Activated T-cell treated with anti-CD3 and anti-CD28 coated beads, Interleukin-2, amount 50 U/mL, for 24 hours (primary cell): Measurements from ENCODE around the gene PIGV.

Source experiments
- DNase-seq: peaks from one replicate; pipeline ENCODE4 v3.0.0-alpha.2; 2020
- H3K27ac Mint-ChIP-seq: 2 replicates; pipeline ENCODE4 v1.8.0; 2020; ENCODE audit warnings: mild to moderate bottlenecking, mixed read lengths
- H3K27me3 Mint-ChIP-seq: 2 replicates; pipeline ENCODE4 v1.8.0; 2020; ENCODE audit warnings: mixed read lengths
- H3K36me3 Mint-ChIP-seq: 2 replicates; pipeline ENCODE4 v1.8.0; 2020; ENCODE audit warnings: low read depth, mixed read lengths
- H3K4me1 Mint-ChIP-seq: 2 replicates; pipeline ENCODE4 v1.8.0; 2020; ENCODE audit warnings: low read depth, mixed read lengths
- H3K4me3 Mint-ChIP-seq: 2 replicates; pipeline ENCODE4 v1.8.0; 2020; ENCODE audit warnings: mild to moderate bottlenecking, moderate library complexity, mixed read lengths
- H3K9me3 Mint-ChIP-seq: 2 replicates; pipeline ENCODE4 v1.8.0; 2020; ENCODE audit warnings: mixed read lengths

The PIGV gene

DNA sequence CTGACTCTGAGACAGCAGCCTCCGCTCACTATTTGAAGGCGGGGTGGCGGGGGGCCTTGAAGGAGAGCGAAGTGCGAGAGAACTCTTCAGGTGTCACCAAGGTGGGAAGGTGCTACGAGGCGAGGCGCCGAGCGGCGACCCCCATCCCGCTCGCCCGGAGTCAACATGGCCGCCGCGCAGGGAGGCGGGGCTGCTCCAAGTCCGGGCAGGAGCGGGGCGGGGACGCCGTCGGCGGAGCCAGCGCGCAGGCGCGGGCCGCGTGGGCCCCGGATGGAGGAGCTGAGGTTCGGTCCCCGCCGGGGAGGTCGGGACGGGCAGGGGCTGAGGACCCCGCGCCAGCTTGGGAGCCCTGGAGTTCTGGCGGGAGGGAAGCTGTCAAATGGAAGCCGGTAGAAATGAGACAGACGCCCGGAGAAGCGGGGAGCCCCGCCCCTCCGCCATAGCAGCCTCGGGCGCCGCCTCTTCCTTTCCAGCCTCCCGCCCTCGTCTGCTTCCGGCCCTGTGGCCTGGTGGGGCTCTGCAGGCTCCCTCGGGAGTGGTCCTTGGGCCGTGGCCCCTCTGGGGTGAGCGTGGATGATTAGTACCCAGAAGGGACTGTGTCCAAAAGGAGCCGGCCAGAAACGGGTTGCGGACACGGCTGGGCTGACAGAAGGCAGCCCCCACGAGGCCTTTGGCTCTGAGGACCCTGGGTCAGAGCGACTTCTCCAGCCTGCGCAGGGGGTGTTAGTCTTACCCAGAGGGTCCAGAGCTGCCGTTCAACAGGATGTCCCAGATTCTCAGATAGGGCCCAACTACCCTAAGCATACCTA, at the start of gene PIGV:
Gene PIGV (plus strand): TSS at position 245 of the 809 bp plus-strand sequence. CDS start 2,866 bp downstream, outside the sequence.
- H3K4me3 Mint-ChIP-seq = peak within 1 kb of the TSS; percentile 82
- H3K9me3 Mint-ChIP-seq = no peaks in the 10 kb centered on the region
- no peaks in the 10 kb centered on the region for H3K27me3 Mint-ChIP-seq
- H3K36me3 Mint-ChIP-seq = peaks cover 49% of the 10 kb centered on the region
- peak; percentile 95 for DNase-seq
- peak within 1 kb of the TSS; percentile 96 for H3K27ac Mint-ChIP-seq
- H3K4me1 Mint-ChIP-seq = peaks cover 81% of the 10 kb centered on the region

GRCh38 chr1:26739329-26739914, 48.3 kb upstream of the PIGV start:
- Mint-ChIP-seq H3K9me3 (no peaks in the 10 kb centered on the region), H3K27me3 (no peaks in the 10 kb centered on the region), H3K4me3 (peak overlapping the region; percentile 44), H3K36me3 (peaks cover 91% of the 10 kb centered on the region), H3K27ac (peak overlapping the region; percentile 98), H3K4me1 (peaks cover 76% of the 10 kb centered on the region)
- peak; percentile 49 for DNase-seq

DNA sequence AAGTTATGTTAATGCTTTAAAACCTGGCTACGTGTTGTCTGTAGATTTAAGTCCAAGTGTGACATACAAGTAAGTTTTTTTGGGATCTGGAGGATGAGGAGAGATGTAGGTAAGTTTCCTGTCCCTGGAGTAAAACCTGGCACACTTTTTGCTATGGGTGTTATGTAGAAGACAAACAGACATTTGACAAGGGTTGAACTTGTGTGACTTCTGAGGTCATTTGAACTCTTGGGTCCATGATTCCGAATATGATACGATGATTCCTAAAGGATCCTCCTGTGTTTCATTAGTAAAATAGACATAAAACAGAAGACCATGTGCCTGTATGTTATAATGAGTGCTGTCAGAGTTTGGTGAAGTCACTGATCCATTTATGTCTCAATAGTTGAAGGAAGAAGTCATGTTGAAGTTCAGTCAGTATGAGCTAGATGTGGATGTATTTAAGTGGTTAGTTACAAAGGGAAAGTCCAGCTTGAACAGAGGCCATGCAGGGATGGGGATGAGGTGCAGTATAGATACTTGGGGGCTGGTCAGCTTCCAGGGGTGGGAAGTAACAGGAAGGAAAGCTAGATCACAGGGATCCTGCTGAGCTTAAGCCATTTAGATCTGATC, 47.6 kb upstream of the PIGV start:
- peaks cover 91% of the 10 kb centered on the region for H3K36me3 Mint-ChIP-seq
- peaks cover 79% of the 10 kb centered on the region for H3K4me1 Mint-ChIP-seq
- no peaks in the 10 kb centered on the region for H3K9me3 Mint-ChIP-seq
- H3K27ac Mint-ChIP-seq = peak overlapping the region; percentile 98
- no peak for DNase-seq
- no peaks in the 10 kb centered on the region for H3K27me3 Mint-ChIP-seq
- H3K4me3 Mint-ChIP-seq = no peak overlapping the region

GRCh38 chr1:26740952-26741351, 46.8 kb upstream of the PIGV start:
- H3K27me3 Mint-ChIP-seq = no peaks in the 10 kb centered on the region
- no peak for DNase-seq
- no peak overlapping the region for H3K4me3 Mint-ChIP-seq
- H3K27ac Mint-ChIP-seq = peak overlapping the region; percentile 98
- H3K36me3 Mint-ChIP-seq = peaks cover 91% of the 10 kb centered on the region
- no peaks in the 10 kb centered on the region for H3K9me3 Mint-ChIP-seq
- peaks cover 83% of the 10 kb centered on the region for H3K4me1 Mint-ChIP-seq

DNA sequence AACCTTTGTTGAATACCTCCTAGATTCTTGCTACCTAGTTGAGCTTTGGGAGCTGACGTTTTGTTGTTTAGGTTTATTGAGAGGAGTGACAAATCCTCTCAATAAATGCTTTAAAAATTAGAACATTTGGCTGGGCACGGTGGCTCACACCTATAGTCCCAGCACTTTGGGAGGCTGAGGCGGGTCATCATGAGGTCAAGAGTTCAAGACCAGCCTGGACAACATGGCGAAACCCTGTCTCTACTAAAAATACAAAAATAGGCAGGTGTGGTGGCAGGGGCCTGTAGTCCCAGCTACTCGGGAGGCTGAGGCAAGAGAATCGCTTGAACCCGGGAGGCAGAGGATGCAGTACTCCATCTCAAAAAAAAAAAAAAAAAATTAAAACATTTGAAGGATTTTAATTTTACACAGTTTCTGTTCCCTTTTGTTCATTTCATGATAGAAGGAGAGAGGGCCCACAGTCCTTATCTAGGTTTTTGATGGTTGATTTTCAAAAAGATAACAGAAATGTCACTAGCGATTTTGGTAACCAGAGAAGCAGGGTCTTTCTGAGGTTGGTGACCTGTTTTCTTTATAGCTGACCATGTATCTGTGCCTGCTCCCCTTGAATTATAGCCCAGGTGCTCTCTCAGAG, 44.2 kb upstream of the PIGV start:
- no peak for DNase-seq
- Mint-ChIP-seq H3K9me3 (no peaks in the 10 kb centered on the region), H3K27me3 (no peaks in the 10 kb centered on the region), H3K4me3 (peak overlapping the region; percentile 56), H3K36me3 (peaks cover 95% of the 10 kb centered on the region), H3K4me1 (peaks cover 91% of the 10 kb centered on the region), H3K27ac (peak overlapping the region; percentile 98)

DNA sequence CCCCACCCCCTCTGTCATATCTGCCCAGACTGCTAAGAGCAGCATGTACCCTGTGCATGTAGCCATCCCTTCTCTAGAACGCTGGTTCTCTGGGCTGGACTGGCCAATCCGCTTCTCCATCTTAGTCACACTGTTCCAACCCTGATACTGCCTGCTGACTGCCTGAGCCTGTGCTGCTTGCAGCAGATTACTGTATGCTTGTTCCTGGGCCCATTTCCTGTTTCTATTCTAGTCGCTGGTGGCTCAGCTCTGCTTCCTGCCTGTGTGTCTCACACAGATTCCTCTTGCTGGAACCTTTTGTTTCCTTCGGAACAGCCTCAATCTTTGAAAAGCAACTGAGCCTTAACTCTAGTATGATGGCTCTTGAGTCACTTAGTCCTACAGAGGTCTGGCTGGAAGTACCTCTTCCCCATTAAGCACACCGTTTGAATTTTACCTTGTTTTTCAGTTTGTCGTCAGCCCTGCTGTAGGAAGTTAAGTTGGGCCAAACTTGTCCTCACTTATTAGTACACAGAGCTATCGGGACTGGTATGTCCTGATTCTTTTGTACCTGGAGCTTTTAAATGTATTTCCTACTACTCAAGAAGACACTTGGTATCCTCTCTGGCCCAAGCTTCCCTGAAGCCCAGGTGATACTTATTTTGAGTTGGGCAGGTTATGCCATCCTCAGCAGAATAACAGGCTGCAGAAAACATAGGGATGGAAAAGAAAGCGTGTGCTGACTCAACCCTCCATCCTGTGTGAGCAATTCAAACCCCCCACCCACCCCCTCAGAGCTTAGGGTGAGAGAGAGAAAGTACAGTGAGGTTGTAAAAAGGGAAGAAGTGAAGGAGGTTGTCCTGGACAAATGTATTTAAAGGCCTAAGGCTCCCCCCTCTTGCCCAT, 43.4 kb upstream of the PIGV start:
- H3K4me3 Mint-ChIP-seq = peak overlapping the region; percentile 56
- H3K9me3 Mint-ChIP-seq = no peaks in the 10 kb centered on the region
- peak overlapping the region; percentile 98 for H3K27ac Mint-ChIP-seq
- DNase-seq = peak; percentile 77
- no peaks in the 10 kb centered on the region for H3K27me3 Mint-ChIP-seq
- H3K36me3 Mint-ChIP-seq = peaks cover 95% of the 10 kb centered on the region
- peaks cover 90% of the 10 kb centered on the region for H3K4me1 Mint-ChIP-seq

DNA sequence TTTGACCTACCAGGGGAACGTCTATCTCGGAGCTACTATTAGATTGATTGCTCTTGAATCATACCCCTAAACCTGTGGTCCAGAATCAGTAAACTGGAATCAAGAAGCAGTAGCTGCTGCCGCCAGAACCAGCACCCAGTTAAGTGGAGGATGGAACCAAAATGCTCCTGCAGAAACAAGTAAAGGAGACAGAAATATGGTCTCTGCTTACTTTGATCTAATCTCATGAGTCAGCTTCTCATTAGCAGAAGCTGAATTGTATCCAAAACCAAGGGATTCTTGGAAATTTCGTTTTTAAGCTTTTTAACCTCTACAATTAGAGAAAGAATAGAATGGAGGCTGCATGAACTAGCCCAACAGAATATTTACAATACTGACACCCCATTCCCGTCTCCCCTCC, 42.6 kb upstream of the PIGV start:
- H3K27me3 Mint-ChIP-seq = no peaks in the 10 kb centered on the region
- peaks cover 95% of the 10 kb centered on the region for H3K36me3 Mint-ChIP-seq
- H3K27ac Mint-ChIP-seq = peak overlapping the region; percentile 98

GRCh38 chr1:26747048-26747447, 40.7 kb upstream of the PIGV start:
- Mint-ChIP-seq H3K9me3 (no peaks in the 10 kb centered on the region), H3K4me3 (no peak overlapping the region), H3K4me1 (peaks cover 90% of the 10 kb centered on the region), H3K27me3 (no peaks in the 10 kb centered on the region), H3K27ac (peak overlapping the region; percentile 82), H3K36me3 (peaks cover 95% of the 10 kb centered on the region)
- DNase-seq = no peak

More for the DNA sequence above, 42.6 kb upstream of the PIGV start:
- DNase-seq = no peak
- Mint-ChIP-seq H3K9me3 (no peaks in the 10 kb centered on the region), H3K4me1 (peaks cover 90% of the 10 kb centered on the region), H3K4me3 (peak overlapping the region; percentile 56)

GRCh38 chr1:26748351-26748750, 39.4 kb upstream of the PIGV start:
- no peak overlapping the region for H3K4me3 Mint-ChIP-seq
- peaks cover 90% of the 10 kb centered on the region for H3K4me1 Mint-ChIP-seq
- no peak for DNase-seq
- H3K36me3 Mint-ChIP-seq = peaks cover 95% of the 10 kb centered on the region
- no peaks in the 10 kb centered on the region for H3K27me3 Mint-ChIP-seq
- no peaks in the 10 kb centered on the region for H3K9me3 Mint-ChIP-seq
- H3K27ac Mint-ChIP-seq = peak overlapping the region; percentile 82

DNA sequence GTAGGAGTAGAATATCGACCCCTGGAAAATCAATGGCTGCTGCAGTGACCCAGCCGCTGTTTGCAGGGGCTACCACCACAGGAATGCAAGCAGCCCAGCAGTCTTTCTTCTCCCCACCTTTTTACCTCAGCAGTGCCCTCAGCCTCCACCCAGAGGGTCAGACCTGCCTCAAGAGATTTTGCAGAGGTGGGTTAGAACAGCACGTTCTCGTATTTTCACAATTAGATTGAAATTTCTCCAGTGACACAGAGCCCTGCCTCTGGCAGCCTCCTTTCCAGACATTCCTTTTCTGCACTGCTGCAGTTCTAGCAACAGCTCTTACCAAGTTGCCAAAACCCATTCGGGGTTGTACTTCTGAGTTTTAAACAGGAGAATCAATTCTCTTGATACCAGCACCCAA, 38.3 kb upstream of the PIGV start:
- Mint-ChIP-seq H3K27ac (peak overlapping the region; percentile 81), H3K4me3 (no peak overlapping the region), H3K4me1 (peaks cover 90% of the 10 kb centered on the region), H3K27me3 (no peaks in the 10 kb centered on the region), H3K9me3 (no peaks in the 10 kb centered on the region), H3K36me3 (peaks cover 97% of the 10 kb centered on the region)
- DNase-seq = no peak

- Mint-ChIP-seq H3K9me3 (no peaks in the 10 kb centered on the region), H3K27ac (peak overlapping the region; percentile 81), H3K4me1 (peaks cover 87% of the 10 kb centered on the region), H3K4me3 (no peak overlapping the region), H3K36me3 (peaks cover 97% of the 10 kb centered on the region), H3K27me3 (no peaks in the 10 kb centered on the region)
- no peak for DNase-seq
Observed at GRCh38 chr1:26750428-26750827, 37.3 kb upstream of the PIGV start.

DNA sequence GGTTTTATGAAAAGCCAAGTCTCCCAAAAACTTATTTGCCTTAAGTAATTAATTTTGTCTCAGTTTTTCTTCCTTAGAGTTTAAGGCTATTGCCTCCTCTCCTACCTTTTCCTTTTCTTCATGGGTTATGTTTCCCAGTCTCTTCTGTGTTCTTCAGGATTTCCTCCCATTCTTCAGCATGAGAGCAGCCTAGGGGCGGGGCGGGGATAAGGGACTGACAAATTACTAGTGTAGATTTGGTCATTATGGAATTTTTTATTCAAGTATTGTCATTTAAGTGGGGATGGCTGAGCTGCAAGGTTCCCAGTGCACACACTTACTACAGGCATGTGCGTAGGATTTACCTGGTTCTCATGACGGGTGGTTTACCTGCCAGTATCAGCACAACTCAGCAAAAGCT, 35.2 kb upstream of the PIGV start:
- H3K27me3 Mint-ChIP-seq = no peaks in the 10 kb centered on the region
- DNase-seq = no peak
- H3K27ac Mint-ChIP-seq = peak overlapping the region; percentile 86
- no peaks in the 10 kb centered on the region for H3K9me3 Mint-ChIP-seq
- H3K4me1 Mint-ChIP-seq = peaks cover 71% of the 10 kb centered on the region
- no peak overlapping the region for H3K4me3 Mint-ChIP-seq
- H3K36me3 Mint-ChIP-seq = peaks cover 92% of the 10 kb centered on the region

GRCh38 chr1:26754086-26754874, 33.5 kb upstream of the PIGV start:
- DNase-seq = no peak
- peak overlapping the region; percentile 75 for H3K27ac Mint-ChIP-seq
- H3K27me3 Mint-ChIP-seq = no peaks in the 10 kb centered on the region
- H3K4me3 Mint-ChIP-seq = no peak overlapping the region
- H3K4me1 Mint-ChIP-seq = peaks cover 68% of the 10 kb centered on the region
- no peaks in the 10 kb centered on the region for H3K9me3 Mint-ChIP-seq
- H3K36me3 Mint-ChIP-seq = peaks cover 94% of the 10 kb centered on the region
